K562 (cell line): ENCODE results near the gene NFAM1. TPM values are rescaled to one million over a fixed set of nuclear protein-coding genes. Genes with fewer than 3 reads are reported as not detected.

Source experiments
- ATAC-seq: fragments of 200-7000 bp; cut with Tn5 transposase; 3 replicates; pipeline ENCODE4 v1.9.1; 2020; ENCODE audit warnings: moderate library complexity
- BruUV-seq: library from RNA; stranded (reverse); fragments of 400-500 nt; replicated peaks from 2 replicates; lab custom pipeline; 2021; lab: Mats Ljungman, UMichigan
- CTCF ChIA-PET: fragments of 300-600 bp; formaldehyde crosslinking; extraction: SDS; loops from one replicate; lab custom pipeline; 2021; ENCODE audit warnings: low intra/inter-chr PET ratio; lab: Yijun Ruan, JAX
- POLR2A ChIA-PET: fragments of 300-600, 350-650 bp; sonication (Branson Sonifier 250); formaldehyde crosslinking; extraction: SDS; loops from one replicate; lab custom pipeline; 2021; ENCODE audit warnings: antibody characterized with exemption, inconsistent platforms; lab: Yijun Ruan, JAX
- DNase-seq, 4 experiments: peaks; one replicate each; pipeline versions ENCODE4 v3.0.0 to v3.0.0-alpha.2; 2011 to 2018; ENCODE audit warnings: low spot score in 3 of 4, mixed read lengths in 3 of 4; ENCODE audit errors: extremely low read depth in 1 of 4
- FAIRE-seq: peaks from 2 replicates; lab custom pipeline; 2011; peaks lifted over from hg19 to GRCh38; lab: Jason Lieb, UNC
- H2AFZ ChIP-seq: 2 replicates; pipeline ENCODE4 v1.6.0; 2011; ENCODE audit warnings: low read depth, low read length, control low read depth, inconsistent platforms
- H3K27ac ChIP-seq: fragments of 200-600 bp; 3 replicates; pipeline ENCODE4 v1.8.0; 2011; ENCODE audit warnings: low read depth, mild to moderate bottlenecking, control low read depth, inconsistent platforms, low read length, moderate library complexity, mixed read lengths; ENCODE audit errors: extremely low read depth
- H3K27me3 ChIP-seq, 2 experiments: fragments of 300-600 bp in 1 of 2; 2 replicates in 1 of 2; 3 replicates in 1 of 2; pipeline versions ENCODE4 v1.6.0 to v1.8.0; 2011; ENCODE audit warnings: inconsistent platforms in 2 of 2, low read length in 2 of 2, mild to moderate bottlenecking in 1 of 2, mixed read lengths in 1 of 2, moderate library complexity in 1 of 2; ENCODE audit not compliant: control insufficient read depth in 2 of 2, insufficient read depth in 2 of 2
- H3K36me3 ChIP-seq: fragments of 300-600 bp; 3 replicates; pipeline ENCODE4 v1.8.0; 2011; ENCODE audit warnings: mild to moderate bottlenecking, low read length, inconsistent platforms; ENCODE audit not compliant: control insufficient read depth, insufficient read depth
- H3K4me1 ChIP-seq, 2 experiments: fragments of 200-600 bp in 1 of 2; replicated peaks in 1 of 2; 2 replicates in 1 of 2; 3 replicates in 1 of 2; pipeline versions ENCODE4 v1.5.1 to v1.8.0; 2011; ENCODE audit warnings: inconsistent platforms in 2 of 2, low read length in 2 of 2, mild to moderate bottlenecking in 1 of 2, mixed read lengths in 1 of 2, moderate library complexity in 1 of 2; ENCODE audit not compliant: control insufficient read depth in 2 of 2, insufficient read depth in 2 of 2
- H3K4me2 ChIP-seq: 2 replicates; pipeline ENCODE4 v1.6.1; 2011; ENCODE audit warnings: low read length, control low read depth, inconsistent platforms, mixed read lengths; ENCODE audit not compliant: insufficient read depth
- H3K4me3 ChIP-seq: fragments of 200-600 bp; sonication (generic), shearing (Covaris generic); 2 replicates; pipeline ENCODE4 v1.5.1; 2016; ENCODE audit warnings: control low read depth, inconsistent platforms
- H3K79me2 ChIP-seq: fragments of 200-600 bp; 3 replicates; pipeline ENCODE4 v1.8.0; 2011; ENCODE audit warnings: low read length, inconsistent platforms; ENCODE audit not compliant: control insufficient read depth, insufficient read depth
- H3K9ac ChIP-seq, 2 experiments: 2 replicates each; pipeline versions ENCODE4 v1.6.0 to v1.6.1; 2011; ENCODE audit warnings: low read depth in 2 of 2, low read length in 2 of 2, control low read depth in 1 of 2, inconsistent platforms in 1 of 2, mild to moderate bottlenecking in 1 of 2, mixed read lengths in 1 of 2; ENCODE audit not compliant: insufficient read depth in 1 of 2
- H3K9me1 ChIP-seq: one replicate; pipeline ENCODE4 v1.6.0; 2011; ENCODE audit warnings: inconsistent platforms, mild to moderate bottlenecking, low read length, moderate library complexity; ENCODE audit not compliant: control insufficient read depth, insufficient read depth
- H3K9me3 ChIP-seq: replicated peaks from 2 replicates; pipeline ENCODE4 v1.5.1; 2011; ENCODE audit warnings: low read depth, low read length, inconsistent platforms; ENCODE audit not compliant: control insufficient read depth, insufficient read depth
- H4K20me1 ChIP-seq: replicated peaks from 2 replicates; pipeline ENCODE4 v1.6.1; 2011; ENCODE audit warnings: low read length, inconsistent platforms, mixed read lengths; ENCODE audit not compliant: control insufficient read depth, insufficient read depth
- ATF2 ChIP-seq: sonication (generic); formaldehyde crosslinking; IDR thresholded peaks from 2 replicates; pipeline ENCODE4 v1.8.1; 2022; ENCODE audit warnings: missing genetic modification reagents
- BRF2 ChIP-seq: IDR thresholded peaks from 3 replicates; pipeline ENCODE4 v1.6.1; 2011; ENCODE audit warnings: borderline replicate concordance, mild to moderate bottlenecking; ENCODE audit not compliant: insufficient read length, insufficient read depth
- CCAR2 ChIP-seq: fragments of 200-400 bp; formaldehyde crosslinking; IDR thresholded peaks from 2 replicates; pipeline ENCODE4 v1.6.1; 2017; ENCODE audit warnings: mild to moderate bottlenecking, low read depth, low read length
- FOXK1 ChIP-seq: sonication (generic); formaldehyde crosslinking; IDR thresholded peaks from 2 replicates; pipeline ENCODE4 v1.8.0; 2022; ENCODE audit warnings: missing genetic modification reagents, mild to moderate bottlenecking, borderline replicate concordance
- GABPB2 ChIP-seq: fragments of 250-450 bp; sonication (Bioruptor Pico); conservative IDR thresholded peaks from 2 replicates; pipeline ENCODE4 v1.5.1; 2021; ENCODE audit warnings: mild to moderate bottlenecking
- GTF2A2 ChIP-seq: IDR thresholded peaks from 2 replicates; pipeline ENCODE4 v1.6.1; 2016; ENCODE audit warnings: mild to moderate bottlenecking, missing genetic modification characterization, missing compliant biosample characterization
- HDAC2 ChIP-seq: fragments of 450-650 bp; IDR thresholded peaks from 2 replicates; pipeline ENCODE4 v1.6.1; 2016; ENCODE audit warnings: mild to moderate bottlenecking
- HMG20A ChIP-seq: fragments of 450-650 bp; formaldehyde crosslinking; conservative IDR thresholded peaks from 2 replicates; pipeline ENCODE4 v1.4.0; 2020; ENCODE audit warnings: mild to moderate bottlenecking, mixed read lengths
- MEF2A ChIP-seq: IDR thresholded peaks from 2 replicates; pipeline ENCODE4 v1.6.1; 2011; ENCODE audit warnings: low read depth, mild to moderate bottlenecking, low read length, moderate library complexity; ENCODE audit not compliant: control insufficient read depth
- NCOA2 ChIP-seq, 2 experiments: fragments of 450-650 bp; IDR thresholded peaks; 2 replicates each; pipeline ENCODE4 v1.6.1; 2018; ENCODE audit warnings: mild to moderate bottlenecking in 2 of 2, moderate library complexity in 1 of 2; ENCODE audit not compliant: partially characterized antibody in 2 of 2
- PML ChIP-seq: IDR thresholded peaks from 2 replicates; pipeline ENCODE4 v1.6.1; 2012; ENCODE audit warnings: low read length, inconsistent platforms
- SIRT6 ChIP-seq: IDR thresholded peaks from one replicate; pipeline ENCODE4 v1.6.1; 2012; ENCODE audit warnings: low read depth, mild to moderate bottlenecking, control low read depth, inconsistent platforms, low read length, moderate library complexity
- TFE3 ChIP-seq: fragments of 450-650 bp; formaldehyde crosslinking; IDR thresholded peaks from 2 replicates; pipeline ENCODE4 v1.4.0; 2020; ENCODE audit warnings: mild to moderate bottlenecking, mixed read lengths
- ZBED1 ChIP-seq: IDR thresholded peaks from 2 replicates; pipeline ENCODE4 v1.6.1; 2014
- ZBTB8A ChIP-seq: fragments of 450-650 bp; IDR thresholded peaks from 2 replicates; pipeline ENCODE4 v1.6.1; 2018; ENCODE audit warnings: mild to moderate bottlenecking, moderate library complexity; ENCODE audit not compliant: partially characterized antibody
- ZMIZ1 ChIP-seq, 2 experiments: fragments of 150-350 bp in 1 of 2; IDR thresholded peaks; 2 replicates each; pipeline ENCODE4 v1.6.1; 2012 to 2016; ENCODE audit warnings: low read depth in 2 of 2, low read length in 2 of 2, mild to moderate bottlenecking in 1 of 2, moderate library complexity in 1 of 2
- WGBS: fragments of 100-300 bp; shearing (Covaris generic); methylation state at CpG from one replicate; pipeline ENCODE4 v1.1.6; 2016; ENCODE audit warnings: low coverage, mixed read lengths; ENCODE audit not compliant: insufficient coverage; ENCODE audit errors: missing lambda C conversion rate; 5-methylcytosine and 5-hydroxymethylcytosine counted together
- in situ Hi-C: fragments of 300-500 bp; cut with MboI; formaldehyde crosslinking; loops from 4 replicates; pipeline ENCODE4 v1.15.0; 2018; ENCODE audit warnings: inconsistent platforms, mixed read lengths
- intact Hi-C: fragments of 100-400 bp; cut with micrococcal nuclease; formaldehyde crosslinking; loops from 2 replicates; pipeline ENCODE4 v1.14.2; 2022
- polyA plus RNA-seq, 8 experiments: library from polyadenylated mRNA; depleted of rRNA in 4 of 8; stranded (reverse) in 5 of 8; unstranded in 3 of 8; fragments of >200 nt; fragmentation: Nextera tagmentation in 2 of 8; fragmentation: Illumina TruSeq in 1 of 8; extraction: Ambion mirVana in 2 of 8; extraction: Trizol in 1 of 8; gene quantifications; 2 replicates each; pipeline versions ENCODE4 v1.2.1 to v1.2.3, GENCODE V29; 2011 to 2014; ENCODE audit warnings: inconsistent platforms in 1 of 8, missing spikeins in 1 of 8
- total RNA-seq, 7 experiments: library from RNA; depleted of rRNA in 6 of 7; stranded (reverse); fragments of >200 nt in 6 of 7; fragmentation: Illumina TruSeq in 2 of 7; extraction: Trizol in 2 of 7; gene quantifications; 2 replicates each; pipeline versions ENCODE4 v1.2.1 to v1.2.3, GENCODE V29; 2011 to 2021; ENCODE audit warnings: low replicate concordance in 1 of 7

The NFAM1 gene
- total and polyA plus RNA-seq, 9 of the 15 experiments (the other 6 are each of a cell fraction or from before 2014, with no cell fraction given) = 0.01 to 0.18 (median 0.03) TPM; not detected in 5

DNA sequence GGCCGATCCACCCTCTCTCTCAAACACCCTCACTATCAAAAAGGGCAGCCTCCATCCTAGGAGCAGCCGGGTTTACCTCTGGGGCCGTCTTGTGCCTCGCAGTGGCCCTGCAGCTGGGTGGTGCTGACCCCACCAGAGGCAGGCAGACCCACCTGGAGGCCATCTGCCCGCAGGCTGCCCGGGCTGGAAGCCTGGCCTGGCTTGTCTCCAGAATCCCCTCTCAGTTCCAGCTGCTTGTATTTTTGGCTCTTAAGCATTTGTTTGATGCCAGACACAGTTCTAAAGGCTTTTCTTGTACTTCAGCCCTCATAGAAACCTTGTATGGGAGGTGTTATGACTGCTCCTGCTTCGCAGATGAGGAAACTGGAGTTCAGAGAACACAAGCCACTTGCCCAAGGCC lies 4.2 kb upstream of the NFAM1 start:
- BruUV-seq = no TSS peak
- no peaks in the 10 kb centered on the region for H4K20me1 ChIP-seq
- peaks cover 3 to 37% of the 10 kb centered on the region in 2 experiments; a peak in 4 of 5 replicates for H3K4me1 ChIP-seq
- H3K27ac ChIP-seq = no peak overlapping the region
- H3K4me2 ChIP-seq = no peak overlapping the region
- in situ Hi-C loops = loop anchor here (25.0 kb wide), 1 partner anchor 474 kb away; the partner anchor contains the start of genes SEPTIN3 and SMIM45
- H3K36me3 ChIP-seq = no peaks in the 10 kb centered on the region
- ATAC-seq = no peak
- no peaks in the 10 kb centered on the region for H3K79me2 ChIP-seq
- no peaks in the 10 kb centered on the region for H3K9me1 ChIP-seq
- POLR2A ChIA-PET = no interaction called here
- WGBS = 27% methylated on average over 5 of the region's 7 CpGs
- CTCF ChIA-PET = interaction anchor here (4.2 kb wide), 1 partner anchor 268 kb away, joined by 48 read pairs; no protein-coding TSS in a partner anchor
- no peak for DNase-seq
- H3K4me3 ChIP-seq = no peak overlapping the region
- FAIRE-seq = no peak
- no peak overlapping the region for H2AFZ ChIP-seq
- intact Hi-C loops = loop anchor here (5.0 to 10.0 kb wide), 2 partner anchors 34 to 62 kb away; no protein-coding TSS in a partner anchor
- H3K27me3 ChIP-seq = peaks cover 0 to 25% of the 10 kb centered on the region in 2 experiments; a peak in 2 of 5 replicates
- H3K9me3 ChIP-seq = no peaks in the 10 kb centered on the region
- peak overlapping the region in 1 of 2 experiments; percentile 26; a peak in 1 of 4 replicates for H3K9ac ChIP-seq
- TF ChIP-seq TFE3 (CRISPR knock-in tag) (no peak), ZBED1 (no peak), ATF2 (CRISPR knock-in tag) (no peak), ZBTB8A (no peak), HMG20A (CRISPR knock-in tag) (no peak), SIRT6 (no peak), NCOA2 (IDR thresholded peaks at IDR 0.05; ENCODE audit: partially characterized antibody in 2 of 2) (no peak), MEF2A (no peak), CCAR2 (no peak), GTF2A2 (tag) (no peak), HDAC2 (no peak), BRF2 (no peak), GABPB2 (no peak), PML (no peak), ZMIZ1 (IDR thresholded peaks at IDR 0.05; ENCODE audit: low read depth in 2 of 2, low read length in 2 of 2) (no peak), FOXK1 (CRISPR knock-in tag) (no peak)
